Colonic mucosa (tissue), 4 donors: ENCODE measurements around the gene CETN3. TPM values are rescaled to one million over a fixed set of nuclear protein-coding genes. Genes with fewer than 3 reads are reported as not detected.

Experiments
- DNase-seq: peaks from one replicate; pipeline ENCODE4 v3.0.0-alpha.2; 2020
- H3K27ac ChIP-seq: fragments of 200-600 bp; one replicate; pipeline ENCODE4 v1.8.0; 2021
- H3K27me3 ChIP-seq: fragments of 200-600 bp; one replicate; pipeline ENCODE4 v1.8.0; 2021
- H3K36me3 ChIP-seq: fragments of 200-600 bp; one replicate; pipeline ENCODE4 v1.8.0; 2021
- H3K4me1 ChIP-seq: fragments of 200-600 bp; one replicate; pipeline ENCODE4 v1.8.0; 2021; ENCODE audit warnings: mild to moderate bottlenecking
- H3K4me3 ChIP-seq: fragments of 200-600 bp; one replicate; pipeline ENCODE4 v1.8.0; 2021
- H3K9ac ChIP-seq, 2 donors: one replicate each; pipeline ENCODE4 v1.7.0; 2013; ENCODE audit warnings: control low read depth in 2 of 2, low read depth in 2 of 2, low read length in 2 of 2
- H3K9me3 ChIP-seq: fragments of 200-600 bp; one replicate; pipeline ENCODE4 v1.8.0; 2021
- CTCF ChIP-seq: fragments of 200-600 bp; IDR thresholded peaks from one replicate; pipeline ENCODE4 v1.8.0; 2022; ENCODE audit warnings: antibody characterized with exemption, mild to moderate bottlenecking
- intact Hi-C: fragments of 100-400 bp; cut with DNase I; formaldehyde crosslinking; loops from one replicate; pipeline ENCODE4 v1.14.1; 2022
- total RNA-seq, 2 donors: library from RNA; stranded (reverse); fragmentation: NEBNext Ultra II Directional in 1 of 2; extraction: Animal tissue kit (Norgen Biotek cat#: 25700) in 1 of 2; gene quantifications; one replicate each; pipeline ENCODE4 v1.2.1, GENCODE V29; 2021
- donor health status: healthy.
- donor health status: DM: no; HTN: no; CAD: no.
- donor health status: DM: no; HTN: no; CAD: no.

The CETN3 gene
- total RNA-seq, 2 donors from 2014 or later, result 18.2 to 25.7 TPM

GRCh38 chr5:90395005-90395404 lies 14.6 kb downstream of the CETN3 start:
- TF ChIP-seq CTCF, result no peak
- H3K4me1 ChIP-seq, result no peaks in the 10 kb centered on the region
- intact Hi-C loops, result no loop called here
- no peaks in the 10 kb centered on the region for H3K27me3 ChIP-seq
- no peak for DNase-seq
- no peak overlapping the region for H3K27ac ChIP-seq
- H3K9me3 ChIP-seq, result no peaks in the 10 kb centered on the region
- no peaks in the 10 kb centered on the region for H3K36me3 ChIP-seq
- H3K4me3 ChIP-seq, result no peak overlapping the region
- no peak overlapping the region for H3K9ac ChIP-seq

- Histone ChIP-seq H3K36me3 (no peaks in the 10 kb centered on the region), H3K9me3 (no peaks in the 10 kb centered on the region), H3K27me3 (no peaks in the 10 kb centered on the region), H3K9ac (no peak overlapping the region), H3K4me1 (no peaks in the 10 kb centered on the region), H3K27ac (no peak overlapping the region), H3K4me3 (no peak overlapping the region)
- intact Hi-C loops, result no loop called here
- DNase-seq, result no peak
- no peak for TF ChIP-seq CTCF
These were observed 18.6 kb downstream of the CETN3 start for GRCh38 chr5:90390928-90391327.

GRCh38 chr5:90390326-90390725 lies 19.2 kb downstream of the CETN3 start:
- no peak for DNase-seq
- intact Hi-C loops, result no loop called here
- no peaks in the 10 kb centered on the region for H3K27me3 ChIP-seq
- no peak overlapping the region for H3K27ac ChIP-seq
- no peak overlapping the region for H3K9ac ChIP-seq
- H3K9me3 ChIP-seq, result no peaks in the 10 kb centered on the region
- no peak overlapping the region for H3K4me3 ChIP-seq
- TF ChIP-seq CTCF, result no peak
- no peaks in the 10 kb centered on the region for H3K36me3 ChIP-seq
- no peaks in the 10 kb centered on the region for H3K4me1 ChIP-seq

GRCh38 chr5:90387508-90387907 lies 22.0 kb downstream of the CETN3 start:
- no peak for TF ChIP-seq CTCF
- Histone ChIP-seq H3K9ac (no peak overlapping the region), H3K4me3 (no peak overlapping the region), H3K9me3 (no peaks in the 10 kb centered on the region), H3K27ac (no peak overlapping the region), H3K36me3 (no peaks in the 10 kb centered on the region), H3K27me3 (no peaks in the 10 kb centered on the region), H3K4me1 (no peaks in the 10 kb centered on the region)
- no peak for DNase-seq
- intact Hi-C loops, result loop anchor here (10.0 kb wide), 1 partner anchor 113 kb away; no protein-coding TSS in a partner anchor

GRCh38 chr5:90386099-90386710 lies 23.4 kb downstream of the CETN3 start:
- intact Hi-C loops, result loop anchor here (10.0 kb wide), 1 partner anchor 111 kb away; no protein-coding TSS in a partner anchor
- H3K4me1 ChIP-seq, result no peaks in the 10 kb centered on the region
- H3K27ac ChIP-seq, result no peak overlapping the region
- peak; percentile 22 for TF ChIP-seq CTCF
- no peak overlapping the region for H3K9ac ChIP-seq
- no peak overlapping the region for H3K4me3 ChIP-seq
- H3K27me3 ChIP-seq, result no peaks in the 10 kb centered on the region
- no peak for DNase-seq
- H3K36me3 ChIP-seq, result no peaks in the 10 kb centered on the region
- no peaks in the 10 kb centered on the region for H3K9me3 ChIP-seq
